GM12892 (cell line): ENCODE results near the gene CBFA2T2.

Source experiments
- POLR2A ChIP-seq: IDR thresholded peaks from 2 replicates; pipeline ENCODE4 v1.6.1; 2011; ENCODE audit warnings: low read depth, low read length, control low read depth
- POLR2AphosphoS5 ChIP-seq: IDR thresholded peaks from 2 replicates; pipeline ENCODE4 v1.6.1; 2011; ENCODE audit warnings: low read depth, low read length, control low read depth

DNA sequence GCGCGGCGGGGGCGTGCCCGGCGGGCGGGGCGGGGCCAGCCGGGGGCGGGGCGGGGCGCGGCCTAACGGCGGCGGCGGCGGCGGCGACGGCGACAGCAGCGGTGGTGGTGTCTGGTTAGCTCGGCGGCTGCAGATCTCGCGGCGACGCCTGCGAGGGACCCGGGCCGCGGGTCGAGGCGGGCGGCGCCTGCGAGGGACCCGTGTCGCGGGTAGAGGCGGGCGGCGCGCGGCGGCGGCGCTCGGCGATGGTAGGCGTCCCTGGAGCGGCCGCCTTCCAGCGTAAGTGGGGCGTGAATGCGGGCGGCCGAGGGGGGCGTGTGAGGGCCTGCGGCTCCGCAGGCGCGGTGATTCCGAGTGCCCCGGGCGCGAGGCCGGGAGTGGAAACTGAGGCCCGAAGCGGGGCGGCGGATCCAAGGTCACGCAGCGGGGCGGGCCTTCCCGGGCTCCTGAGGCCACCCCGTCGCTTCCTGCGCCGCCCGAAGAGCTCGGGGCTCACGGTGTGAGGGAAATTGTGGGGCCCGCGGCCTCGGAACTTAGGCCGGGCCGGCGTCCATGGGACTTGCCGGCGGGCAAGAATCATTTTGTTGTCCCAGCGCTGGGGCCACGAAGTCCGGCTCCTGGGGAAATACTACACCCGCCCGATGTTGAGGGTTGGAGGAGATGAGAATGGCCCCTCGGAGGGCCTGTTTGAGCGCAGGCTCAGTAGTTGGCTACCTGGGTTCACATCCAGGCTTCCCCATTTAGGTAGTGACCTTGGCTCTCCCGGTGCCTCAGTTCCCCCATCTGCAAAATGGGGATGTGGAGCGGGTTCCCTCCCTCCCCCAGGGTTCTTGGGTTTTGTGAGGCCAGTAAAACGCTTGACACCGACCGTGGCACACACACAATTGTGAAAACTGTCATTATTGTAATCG, at the start of gene CBFA2T2:
- TF ChIP-seq POLR2A (peak; percentile 8; the same call in 1 of the 2 replicates), POLR2AphosphoS5 (no peak)
